HG03521 (cell line): ENCODE results near the gene NHLH1.
A peak's percentile ranks its signal among the peaks of the same experiment; 100 is the strongest.

ENCODE experiments used
- ATAC-seq: cut with Tn5 transposase; IDR thresholded peaks from one replicate; pipeline ENCODE4 v1.9.1; 2021; ENCODE audit warnings: mild to moderate bottlenecking, moderate library complexity; ENCODE audit not compliant: unreplicated experiment

NHLH1 gene

DNA sequence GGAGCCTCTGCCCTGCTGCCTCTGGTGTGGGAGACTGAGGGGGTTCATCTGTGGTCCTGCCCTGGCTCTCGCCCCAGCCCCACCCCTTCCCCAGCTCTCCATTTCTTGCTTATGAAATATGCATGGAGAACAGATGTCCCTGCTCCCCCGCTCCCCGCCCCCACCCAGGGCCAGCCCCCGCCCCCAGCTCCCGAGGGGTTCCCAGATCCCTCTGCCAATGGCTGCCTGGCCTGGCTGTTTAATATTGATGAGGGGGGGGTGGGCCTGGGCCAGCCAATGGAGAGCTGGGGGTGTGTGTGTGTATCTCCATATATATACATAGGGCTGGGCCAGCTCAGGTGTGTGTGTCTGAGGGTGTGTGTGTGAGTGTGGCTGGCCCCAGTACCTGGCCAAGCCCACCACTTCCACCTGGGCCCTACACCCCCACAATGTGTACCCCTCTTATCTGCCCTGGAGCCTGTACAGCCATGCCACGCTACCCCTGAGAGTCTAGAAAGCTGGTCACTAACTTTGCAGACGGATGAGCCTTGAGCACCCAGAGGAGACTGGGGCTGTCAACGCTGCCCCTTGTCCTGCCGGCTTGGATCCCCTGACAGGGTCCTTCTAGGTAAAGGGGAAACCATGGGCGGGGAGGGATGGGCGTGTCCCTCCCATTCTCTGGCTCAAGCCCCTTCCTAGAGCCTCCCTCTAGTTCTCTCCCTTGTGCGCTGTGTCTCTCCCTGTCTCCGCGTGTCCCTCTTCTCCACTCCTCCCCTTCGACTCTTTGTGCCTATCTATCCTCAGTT, at the start of gene NHLH1:
NHLH1 (plus strand) TSS at position 341 of the 785 bp plus-strand sequence. CDS start 3,661 bp downstream, outside the sequence.
- ATAC-seq, result no peak

DNA sequence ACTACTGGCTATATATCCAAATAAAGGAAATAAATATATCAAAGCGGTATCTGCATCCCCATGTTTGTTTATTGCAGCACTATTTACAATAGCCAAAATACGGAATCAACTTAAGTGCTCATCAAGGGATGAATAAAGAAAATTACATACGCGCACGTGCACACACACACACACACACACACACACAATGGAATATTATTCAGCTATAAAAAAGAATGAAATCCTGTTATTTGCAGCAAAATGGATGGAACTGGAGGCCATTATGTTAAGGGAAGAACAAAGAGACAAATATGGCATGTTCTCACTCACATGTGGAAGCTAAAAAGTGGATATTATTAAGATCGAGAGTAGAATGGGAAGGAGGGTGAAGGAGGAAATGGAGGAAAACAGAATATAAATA, 44.0 kb upstream of the NHLH1 start:
- ATAC-seq, result no peak

DNA sequence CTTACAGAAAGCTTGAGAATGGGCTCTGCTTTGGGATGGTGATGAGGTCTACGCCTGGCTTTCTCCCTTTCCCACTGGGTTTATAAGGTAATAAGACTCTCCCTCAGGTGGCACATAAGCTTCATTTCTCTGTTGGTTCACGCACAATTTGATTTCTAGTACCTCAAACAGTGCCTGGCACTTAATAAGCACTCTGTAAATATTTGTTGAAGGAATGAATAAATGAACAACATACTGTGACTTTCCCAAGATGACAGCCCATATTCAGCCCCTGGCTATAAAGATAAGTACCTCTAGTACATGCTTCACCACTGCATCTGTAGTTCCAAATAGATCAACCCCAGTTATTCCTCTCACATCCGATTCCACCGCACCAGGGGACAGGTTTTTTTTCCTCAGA, 41.6 kb upstream of the NHLH1 start:
- ATAC-seq, result no peak

DNA sequence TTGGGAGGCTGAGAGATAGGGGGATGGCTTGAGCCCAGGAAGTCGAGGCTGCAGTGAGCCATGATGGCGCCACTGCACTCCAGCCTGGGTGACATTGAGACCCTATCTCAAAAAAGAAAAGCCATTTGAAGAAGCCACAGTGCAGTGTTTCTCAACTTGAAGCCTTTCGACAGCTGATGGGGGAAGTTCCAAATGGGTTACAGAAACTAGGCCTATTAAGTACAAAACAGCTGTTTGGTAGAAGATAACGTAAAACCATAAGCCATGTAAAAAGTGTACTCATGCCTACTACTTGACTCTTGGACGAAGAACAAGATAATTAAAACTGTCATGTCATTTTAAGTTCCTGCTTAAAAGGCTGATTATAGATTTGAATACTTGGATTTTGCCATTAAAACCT, 40.5 kb upstream of the NHLH1 start:
- ATAC-seq, result no peak

DNA sequence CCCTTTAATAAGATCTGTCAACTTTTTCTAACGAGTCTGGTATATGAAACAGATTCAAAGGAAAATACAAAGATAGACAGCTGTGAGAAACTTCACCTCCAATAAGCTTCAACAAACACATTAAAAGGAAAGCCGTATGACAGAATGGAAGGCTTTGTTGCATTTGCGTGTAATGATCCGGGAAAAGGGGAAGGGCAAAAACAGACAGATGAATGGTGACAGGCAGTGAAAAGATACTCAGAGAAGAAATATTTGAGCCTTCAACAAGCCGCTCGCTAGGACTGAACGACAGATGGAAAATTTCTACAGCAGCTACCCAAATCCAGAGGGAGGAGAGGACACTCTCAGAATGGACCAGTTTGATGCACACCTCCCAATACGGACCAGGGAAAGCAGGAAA, 38.7 kb upstream of the NHLH1 start:
- no peak for ATAC-seq

DNA sequence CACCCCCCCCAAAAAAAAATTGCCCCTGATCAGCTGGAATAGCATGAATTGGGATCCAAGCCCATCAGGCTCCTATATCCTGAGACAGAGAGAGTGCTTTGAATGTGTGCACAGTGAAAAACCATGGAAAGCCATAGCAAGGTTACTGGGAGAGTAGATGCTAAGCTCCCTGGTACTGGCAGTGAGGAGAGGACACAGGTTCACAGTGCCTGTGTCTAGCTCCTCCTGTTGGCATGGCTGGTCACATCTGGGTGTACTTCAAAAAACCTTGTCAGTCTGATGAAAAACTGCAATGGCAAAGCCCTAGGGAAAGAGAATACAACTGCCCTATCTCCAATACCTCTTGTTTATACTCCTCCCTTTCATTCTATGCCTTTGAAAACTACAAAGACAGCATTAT, 36.8 kb upstream of the NHLH1 start:
- ATAC-seq, result no peak

DNA sequence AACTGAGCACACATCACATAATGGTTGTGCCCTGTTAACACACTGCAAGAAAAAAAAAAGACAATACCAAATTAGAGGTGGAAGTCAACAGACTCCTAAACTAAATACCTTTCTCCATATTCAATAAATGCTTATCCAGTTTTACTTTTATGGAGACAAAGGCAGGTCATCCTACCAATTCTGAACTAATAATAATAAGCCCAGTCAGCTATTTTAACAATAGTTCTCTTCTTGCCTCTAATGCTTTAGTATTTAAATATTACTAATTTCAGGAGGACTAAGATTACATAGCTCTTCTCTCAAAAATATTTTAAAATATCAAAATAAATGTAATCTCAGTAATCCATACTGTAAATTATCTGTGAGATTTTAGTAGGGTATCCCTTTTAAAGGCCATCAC, 34.4 kb upstream of the NHLH1 start:
- ATAC-seq, result no peak

DNA sequence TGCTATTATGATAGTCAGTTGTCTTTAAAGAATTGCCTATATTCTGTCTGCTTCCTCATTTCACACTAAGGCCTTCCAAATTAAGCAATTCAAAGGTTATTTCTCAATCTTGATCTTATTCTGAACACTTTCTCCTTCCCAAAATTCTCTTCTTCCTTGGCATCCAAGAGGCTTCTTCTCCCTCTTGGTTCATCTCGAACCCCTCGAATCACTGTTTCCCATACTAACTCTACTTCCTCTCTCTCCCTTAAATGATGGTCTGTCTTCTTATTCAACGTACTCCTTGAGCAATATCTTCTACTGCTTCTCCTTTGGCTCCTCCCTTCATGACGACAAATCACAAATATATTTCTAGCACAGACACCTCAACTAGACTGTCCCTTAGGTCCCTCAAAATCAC, 28.3 kb upstream of the NHLH1 start:
- no peak for ATAC-seq

DNA sequence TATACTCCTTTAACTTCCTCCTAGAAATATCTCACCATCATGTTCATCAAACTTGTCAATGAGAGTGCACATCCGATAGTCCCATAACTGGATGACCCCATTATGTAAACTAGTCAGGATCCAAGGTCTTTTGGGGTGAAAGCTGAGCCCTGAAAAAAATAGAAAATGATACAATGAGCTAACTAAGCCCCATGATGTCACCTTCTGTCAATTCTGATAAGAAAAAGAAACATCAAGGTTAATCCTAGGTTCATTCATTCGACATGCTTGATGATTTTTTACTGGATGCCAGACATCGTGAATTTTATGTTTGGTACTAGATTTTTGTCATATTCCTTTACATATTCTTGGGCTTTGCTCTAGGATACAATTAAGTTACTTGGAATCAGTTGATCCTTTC, 26.7 kb upstream of the NHLH1 start:
- ATAC-seq, result no peak

DNA sequence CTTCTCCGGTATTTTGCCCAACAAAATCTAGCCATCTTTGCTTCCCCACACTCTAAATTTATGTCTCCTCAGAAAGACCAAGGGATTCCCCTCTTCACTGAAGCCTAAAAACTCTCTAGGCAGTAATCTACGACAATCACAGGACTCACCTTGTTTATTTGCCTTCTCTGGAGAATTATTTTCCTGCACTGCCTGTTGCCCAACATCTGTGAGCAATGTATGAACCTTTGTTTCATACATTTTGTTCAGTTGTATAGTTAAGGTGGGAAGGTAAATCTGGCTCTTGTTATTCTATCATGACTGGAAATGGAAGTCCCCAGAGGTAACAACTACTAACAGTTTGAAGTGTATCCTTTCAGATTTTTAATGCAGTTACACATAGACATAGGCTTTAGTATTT, 26.0 kb upstream of the NHLH1 start:
- no peak for ATAC-seq

DNA sequence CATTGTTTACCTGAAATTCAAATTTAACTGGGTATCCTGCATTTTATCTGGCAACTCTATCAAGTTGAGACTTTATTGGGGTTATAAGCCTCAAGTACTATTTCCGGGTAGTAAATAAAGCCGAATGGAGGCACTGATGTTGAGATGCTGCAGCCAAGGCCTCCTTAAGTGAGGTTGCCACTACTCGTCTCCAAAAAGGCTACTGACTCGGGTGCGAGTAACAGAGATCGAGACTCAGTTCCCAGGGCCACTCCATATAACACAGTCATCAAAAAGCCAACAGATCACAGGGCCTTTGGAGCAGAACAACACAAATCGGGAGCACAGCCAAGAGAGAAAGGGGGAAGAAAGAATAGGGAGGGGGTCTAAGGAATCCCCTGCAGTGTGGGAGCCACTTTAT, 24.3 kb upstream of the NHLH1 start:
- ATAC-seq, result no peak

DNA sequence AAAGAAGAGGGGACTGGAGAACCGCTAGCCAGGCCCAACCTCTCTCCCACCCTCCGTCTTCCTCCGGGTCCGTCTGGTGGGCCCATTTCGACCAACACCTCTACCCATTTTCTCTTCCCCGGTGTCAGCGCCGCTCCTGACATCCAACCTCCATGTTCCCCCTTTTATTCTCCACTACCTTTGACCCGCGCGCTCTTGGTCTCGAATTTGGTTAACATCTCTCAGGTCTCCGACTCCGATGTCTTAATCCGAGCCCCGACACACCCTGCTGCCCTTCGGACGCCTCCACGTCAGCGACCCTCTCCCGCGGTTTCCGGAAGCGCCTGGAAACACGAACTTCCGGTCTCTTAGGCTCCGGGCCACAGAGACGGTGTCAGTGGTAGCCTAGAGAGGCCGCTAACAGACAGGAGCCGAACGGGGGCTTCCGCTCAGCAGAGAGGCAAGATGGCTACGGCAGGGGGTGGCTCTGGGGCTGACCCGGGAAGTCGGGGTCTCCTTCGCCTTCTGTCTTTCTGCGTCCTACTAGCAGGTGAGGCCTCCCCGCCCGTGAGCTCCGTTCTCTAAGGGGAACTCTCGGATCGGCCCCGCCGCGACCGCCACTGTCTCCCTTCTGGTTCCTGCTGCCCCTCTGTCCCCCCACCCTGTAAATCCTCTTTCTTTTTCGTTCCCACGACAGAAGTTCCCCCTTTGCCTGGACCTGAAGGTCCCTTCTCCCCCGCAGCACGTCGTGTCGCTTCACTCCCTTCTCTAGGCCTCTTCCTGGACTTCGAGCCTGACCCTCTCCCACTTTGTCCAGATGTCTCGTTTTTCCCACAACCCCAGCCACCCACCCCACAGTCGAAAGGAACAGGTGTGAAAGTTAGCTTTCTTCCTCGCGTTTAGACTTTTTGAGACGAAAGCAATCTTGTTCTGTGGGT, 23.7 kb upstream of the NHLH1 start, which contains the start of the genes COPA and NCSTN:
COPA (minus strand) TSS at position 298 of the 917 bp plus-strand sequence; CDS start at position 218, 80 bp downstream.
NCSTN (plus strand) TSS at position 431 of the 917 bp plus-strand sequence; CDS start at position 445, 14 bp downstream.
- peak; percentile 94 for ATAC-seq

DNA sequence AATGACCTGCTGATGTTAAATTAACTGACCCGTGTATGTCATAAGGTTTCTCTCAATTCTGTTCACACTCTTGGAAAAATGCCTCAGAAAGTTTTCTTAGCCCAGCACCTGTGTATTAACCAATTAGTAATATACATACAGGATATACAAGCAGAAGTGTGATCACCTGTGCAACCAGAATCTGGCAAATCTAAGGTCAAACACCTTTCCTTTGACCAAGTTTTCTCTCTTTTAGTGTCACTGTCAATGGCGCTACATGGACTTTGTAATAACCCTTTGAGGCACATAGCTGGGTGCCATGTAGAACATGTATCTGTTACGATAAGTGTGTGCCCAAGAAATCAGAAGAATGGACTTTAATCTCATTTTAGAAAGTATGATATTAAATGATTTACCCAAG, 22.6 kb upstream of the NHLH1 start:
- ATAC-seq, result no peak

DNA sequence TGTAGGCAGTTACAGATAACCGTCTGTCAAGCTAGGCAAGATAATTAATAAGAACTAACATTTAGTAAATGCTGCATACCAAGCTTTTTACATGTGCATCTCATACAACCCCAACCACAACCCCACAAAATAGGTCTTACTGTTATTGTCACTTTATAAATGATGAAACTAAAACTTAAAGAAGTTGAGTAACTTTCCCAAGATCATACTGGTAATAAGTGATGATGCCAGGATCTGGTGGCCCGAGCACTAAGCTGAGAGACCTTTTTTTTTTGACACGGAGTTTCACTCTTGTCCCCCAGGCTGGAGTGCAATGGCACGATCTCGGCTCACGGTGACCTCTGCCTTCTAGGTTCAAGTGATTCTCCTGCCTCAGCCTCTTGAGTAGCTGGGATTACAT, 21.9 kb upstream of the NHLH1 start:
- ATAC-seq, result no peak

DNA sequence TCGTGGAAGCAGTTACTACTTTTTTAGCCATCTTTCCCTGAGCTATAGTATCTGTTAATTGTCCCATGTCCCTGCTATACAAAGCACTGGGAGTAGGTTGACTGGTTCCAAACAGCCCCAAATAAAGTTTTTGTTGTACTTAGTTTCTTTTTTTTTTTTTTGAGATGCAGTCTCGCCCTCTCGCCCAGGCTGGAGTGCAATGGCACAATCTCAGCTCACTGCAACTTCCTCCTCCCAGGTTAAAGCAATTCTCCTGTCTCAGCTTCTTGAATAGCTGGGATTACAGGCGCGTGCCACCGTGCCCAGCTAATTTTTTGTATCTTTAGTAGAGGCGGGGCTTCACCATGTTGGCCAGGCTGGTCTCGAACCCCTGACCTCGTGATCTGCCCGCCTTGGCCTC, 20.4 kb upstream of the NHLH1 start:
- ATAC-seq, result no peak

DNA sequence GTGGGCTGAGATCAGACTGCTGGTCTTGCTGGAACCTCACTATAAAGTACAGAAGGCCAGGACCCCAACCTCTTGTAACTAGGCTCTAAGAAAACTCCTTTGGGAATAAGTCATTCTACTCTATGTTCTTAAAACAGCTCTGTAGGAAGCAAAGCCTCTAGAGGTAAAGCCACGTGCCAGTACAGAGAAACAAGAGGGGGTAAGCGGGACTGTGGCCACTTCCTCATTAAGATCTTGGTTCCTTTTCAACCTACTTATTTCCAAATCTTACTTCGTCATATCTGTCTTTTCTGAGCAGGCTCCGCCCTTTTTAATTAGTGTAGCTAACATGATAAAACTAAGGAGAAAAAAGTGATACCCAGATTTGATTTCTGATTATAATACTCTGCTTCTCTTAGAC, 19.9 kb upstream of the NHLH1 start:
- no peak for ATAC-seq

DNA sequence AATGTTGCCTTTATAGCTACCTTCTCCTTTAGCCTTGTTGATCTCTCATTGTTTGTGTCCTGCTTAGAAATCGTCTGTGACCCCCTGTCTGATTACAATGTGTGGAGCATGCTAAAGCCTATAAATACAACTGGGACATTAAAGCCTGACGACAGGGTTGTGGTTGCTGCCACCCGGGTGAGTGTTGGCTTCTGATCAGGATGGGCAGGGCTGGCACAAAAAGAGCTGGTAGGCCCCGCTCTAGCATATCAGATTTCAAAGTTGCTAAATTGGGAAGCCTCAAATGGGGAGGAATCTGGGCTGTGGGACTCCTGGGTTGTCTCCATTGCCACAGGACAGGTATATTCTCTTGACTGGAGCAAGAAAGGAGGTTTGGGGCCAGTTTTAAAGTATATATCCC, 15.2 kb upstream of the NHLH1 start:
- no peak for ATAC-seq

DNA sequence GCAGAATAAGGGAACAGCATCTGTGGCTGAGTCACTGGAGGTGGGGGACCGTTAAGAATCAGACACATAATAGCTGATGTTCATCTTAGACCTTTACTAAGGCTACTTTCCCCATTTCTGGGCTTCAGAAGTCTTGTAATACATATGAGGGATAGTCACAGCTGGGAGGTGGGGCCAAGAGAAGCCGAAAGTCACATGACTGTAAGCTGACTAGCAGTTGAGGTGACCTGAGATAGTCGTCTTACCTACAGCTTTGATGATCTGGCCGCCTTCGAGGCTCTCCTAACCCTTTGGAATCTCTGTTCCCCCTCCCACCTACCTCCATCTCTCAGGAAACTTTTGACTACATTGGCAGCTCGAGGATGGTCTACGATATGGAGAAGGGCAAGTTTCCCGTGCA, 14.3 kb upstream of the NHLH1 start:
- ATAC-seq, result no peak

DNA sequence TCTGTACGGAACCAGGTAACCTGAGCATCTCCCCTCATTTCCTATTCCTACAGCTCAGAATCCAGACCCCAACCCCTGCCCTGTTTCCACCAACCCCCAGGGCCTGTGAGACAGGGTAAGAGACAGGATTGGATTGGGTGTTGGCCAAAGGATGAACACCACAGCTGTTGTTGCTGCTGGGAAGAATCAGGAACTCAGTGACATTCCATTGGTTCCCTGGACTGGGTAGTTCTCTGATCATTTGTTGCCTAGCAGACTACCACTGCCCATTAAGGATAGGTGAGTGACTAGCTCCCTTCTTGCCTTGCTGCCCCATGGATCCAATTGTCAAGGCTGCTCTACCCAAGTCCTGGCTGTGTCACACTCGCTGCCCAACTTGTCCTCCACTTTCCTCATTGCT, 13.6 kb upstream of the NHLH1 start:
- ATAC-seq, result no peak

DNA sequence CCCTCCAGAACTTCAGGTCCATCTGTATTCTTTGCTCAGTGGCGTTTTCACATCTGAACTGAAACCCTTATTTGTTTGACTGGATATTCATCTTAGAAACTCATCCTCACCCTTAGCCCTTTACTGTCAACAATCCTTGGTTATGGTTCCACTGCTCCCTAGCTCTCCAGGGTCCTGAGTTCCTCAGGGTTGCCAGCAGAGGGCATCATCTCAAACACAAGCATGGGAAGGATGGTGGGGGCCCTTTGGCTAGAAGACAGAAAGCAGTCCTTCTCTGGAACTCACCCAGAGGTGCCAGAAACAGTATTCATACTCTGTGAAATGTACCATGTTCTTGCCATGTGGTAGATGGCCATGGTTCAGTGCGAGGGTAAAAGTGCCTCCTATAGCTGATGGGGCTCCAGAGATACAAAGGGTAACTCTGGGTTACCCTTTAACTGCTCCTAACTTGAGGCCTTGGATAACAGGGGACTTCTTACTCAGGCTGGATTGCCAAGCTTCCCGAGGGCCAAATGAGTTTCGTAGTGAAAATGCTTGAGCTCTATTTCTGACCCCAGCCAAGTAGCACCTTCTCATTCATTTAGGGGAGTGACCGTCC, 12.4 kb upstream of the NHLH1 start:
- ATAC-seq, result no peak

DNA sequence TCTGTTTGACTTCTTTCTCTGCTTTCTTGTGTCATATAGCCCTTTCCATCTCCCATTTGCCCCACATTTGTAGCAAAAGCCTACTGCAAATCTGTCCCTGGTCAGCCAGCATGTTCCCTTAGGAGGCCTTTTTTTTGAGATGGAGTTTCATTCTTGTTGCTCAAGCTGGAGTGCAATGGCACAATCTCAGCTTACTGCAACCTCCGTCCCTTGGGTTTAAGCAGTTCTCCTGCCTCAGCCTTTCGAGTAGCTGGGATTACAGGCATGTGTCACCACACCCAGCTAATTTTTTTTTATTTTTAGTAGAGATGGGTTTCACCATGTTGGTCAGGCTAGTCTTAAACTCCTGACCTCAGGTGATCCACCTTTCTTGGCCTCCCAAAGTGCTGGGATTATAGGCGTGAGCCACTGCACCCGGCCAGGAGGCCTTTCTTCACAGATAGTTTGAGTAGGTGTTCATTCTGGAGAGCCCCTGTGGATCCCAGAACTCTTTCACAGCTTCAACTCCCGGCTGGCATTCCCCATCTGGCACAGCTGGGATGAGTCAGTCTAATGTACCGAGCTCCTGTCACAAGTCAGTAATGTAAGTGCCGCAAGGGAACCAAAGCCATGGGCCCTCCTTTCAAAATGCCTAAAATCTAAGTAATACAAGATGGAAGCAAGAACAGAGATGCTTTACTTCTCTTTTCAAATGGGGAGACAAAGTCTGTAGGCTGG, 9.4 kb upstream of the NHLH1 start:
- ATAC-seq, result no peak
